ENCODE data around the gene TBC1D22A.

- TF ChIP-seq FOXJ3 (CRISPR knock-in tag; IDR thresholded peaks at IDR 0.05) = no peak
- TF ChIP-seq CTCF (IDR thresholded peaks at IDR 0.05) = no peak
- TF ChIP-seq FOXM1 (IDR thresholded peaks at IDR 0.05; ENCODE audit: low read depth) = no peak
- no peak for TF ChIP-seq REST (IDR thresholded peaks at IDR 0.05; ENCODE audit: low read depth, low read length)
These were observed 243.3 kb downstream of the TBC1D22A start for GRCh38 chr22:47005506-47006408.
